ENCODE results near the gene NOTUM.
A peak's percentile ranks its signal among the peaks of the same experiment; 100 is the strongest.
"Not testable (repeated sequence)": the region's sequence is repeated elsewhere in the genome, so short reads cannot be mapped to it uniquely, and the experiment has no call there.

The NOTUM gene

GRCh38 chr17:81986606-81987005 is 25.6 kb upstream of the NOTUM start:
- Histone ChIP-seq H3K36me3 (ENCODE audit: control insufficient read depth in 5 of 5, insufficient read depth in 5 of 5, low read length in 5 of 5) (peaks cover 0 to 58% (median 33%) of the 10 kb centered on the region in 5 donors), H3K27ac (ENCODE audit: low read depth, low read length) (no peak overlapping the region), H3K9me3 (ENCODE audit: control insufficient read depth in 5 of 5, low read length in 5 of 5) (no peaks in the 10 kb centered on the region), H3K4me1 (ENCODE audit: control insufficient read depth in 5 of 5, insufficient read depth in 5 of 5, low read length in 5 of 5) (peaks cover 0 to 13% (median 10%) of the 10 kb centered on the region in 5 donors), H3K27me3 (ENCODE audit: control insufficient read depth in 5 of 5, insufficient read depth in 4 of 5, low read length in 5 of 5) (no peaks in the 10 kb centered on the region), H3K9ac (ENCODE audit: low read length in 5 of 5) (no peak overlapping the region), H3K4me3 (ENCODE audit: low read depth in 1 of 5, low read length in 5 of 5) (no peak overlapping the region)

- H3K4me3 ChIP-seq (ENCODE audit: low read depth in 1 of 5, low read length in 5 of 5), result no peak overlapping the region
- no peak overlapping the region for H3K27ac ChIP-seq (ENCODE audit: low read depth, low read length)
- peaks cover 0 to 8% (median 6%) of the 10 kb centered on the region in 5 donors for H3K4me1 ChIP-seq (ENCODE audit: control insufficient read depth in 5 of 5, insufficient read depth in 5 of 5, low read length in 5 of 5)
- no peaks in the 10 kb centered on the region for H3K27me3 ChIP-seq (ENCODE audit: control insufficient read depth in 5 of 5, insufficient read depth in 4 of 5, low read length in 5 of 5)
- no peaks in the 10 kb centered on the region for H3K9me3 ChIP-seq (ENCODE audit: control insufficient read depth in 5 of 5, low read length in 5 of 5)
- peaks cover 0 to 56% (median 39%) of the 10 kb centered on the region in 5 donors for H3K36me3 ChIP-seq (ENCODE audit: control insufficient read depth in 5 of 5, insufficient read depth in 5 of 5, low read length in 5 of 5)
- H3K9ac ChIP-seq (ENCODE audit: low read length in 5 of 5), result no peak overlapping the region
These were observed 23.9 kb upstream of the NOTUM start for GRCh38 chr17:81984773-81985410.

GRCh38 chr17:81983639-81984373 is 22.8 kb upstream of the NOTUM start:
- peaks cover 0 to 10% (median 8%) of the 10 kb centered on the region in 5 donors for H3K4me1 ChIP-seq (ENCODE audit: control insufficient read depth in 5 of 5, insufficient read depth in 5 of 5, low read length in 5 of 5)
- no peaks in the 10 kb centered on the region for H3K27me3 ChIP-seq (ENCODE audit: control insufficient read depth in 5 of 5, insufficient read depth in 4 of 5, low read length in 5 of 5)
- no peaks in the 10 kb centered on the region for H3K9me3 ChIP-seq (ENCODE audit: control insufficient read depth in 5 of 5, low read length in 5 of 5)
- no peak overlapping the region for H3K4me3 ChIP-seq (ENCODE audit: low read depth in 1 of 5, low read length in 5 of 5)
- H3K27ac ChIP-seq (ENCODE audit: low read depth, low read length), result no peak overlapping the region
- no peak overlapping the region for H3K9ac ChIP-seq (ENCODE audit: low read length in 5 of 5)
- peaks cover 0 to 51% (median 39%) of the 10 kb centered on the region in 5 donors for H3K36me3 ChIP-seq (ENCODE audit: control insufficient read depth in 5 of 5, insufficient read depth in 5 of 5, low read length in 5 of 5)

GRCh38 chr17:81983011-81983638 is 22.1 kb upstream of the NOTUM start:
- Histone ChIP-seq H3K27me3 (ENCODE audit: control insufficient read depth in 5 of 5, insufficient read depth in 4 of 5, low read length in 5 of 5) (no peaks in the 10 kb centered on the region), H3K9me3 (ENCODE audit: control insufficient read depth in 5 of 5, low read length in 5 of 5) (no peaks in the 10 kb centered on the region), H3K36me3 (ENCODE audit: control insufficient read depth in 5 of 5, insufficient read depth in 5 of 5, low read length in 5 of 5) (peaks cover 0 to 47% (median 37%) of the 10 kb centered on the region in 5 donors), H3K27ac (ENCODE audit: low read depth, low read length) (no peak overlapping the region), H3K4me3 (ENCODE audit: low read depth in 1 of 5, low read length in 5 of 5) (no peak overlapping the region), H3K9ac (ENCODE audit: low read length in 5 of 5) (no peak overlapping the region), H3K4me1 (ENCODE audit: control insufficient read depth in 5 of 5, insufficient read depth in 5 of 5, low read length in 5 of 5) (peaks cover 0 to 16% (median 15%) of the 10 kb centered on the region in 5 donors)

- H3K9ac ChIP-seq (ENCODE audit: low read length in 5 of 5); H3K9me3 ChIP-seq (ENCODE audit: control insufficient read depth in 5 of 5, low read length in 5 of 5); H3K4me3 ChIP-seq (ENCODE audit: low read depth in 1 of 5, low read length in 5 of 5); H3K27me3 ChIP-seq (ENCODE audit: control insufficient read depth in 5 of 5, insufficient read depth in 4 of 5, low read length in 5 of 5); H3K27ac ChIP-seq (ENCODE audit: low read depth, low read length): not testable (repeated sequence)
- Histone ChIP-seq H3K4me1 (ENCODE audit: control insufficient read depth in 5 of 5, insufficient read depth in 5 of 5, low read length in 5 of 5) (peaks cover 0 to 26% (median 21%) of the 10 kb centered on the region in 5 donors), H3K36me3 (ENCODE audit: control insufficient read depth in 5 of 5, insufficient read depth in 5 of 5, low read length in 5 of 5) (peaks cover 0 to 39% (median 28%) of the 10 kb centered on the region in 5 donors)
These were observed 20.5 kb upstream of the NOTUM start for GRCh38 chr17:81981511-81981910.

- Histone ChIP-seq H3K27me3 (ENCODE audit: control insufficient read depth in 5 of 5, insufficient read depth in 4 of 5, low read length in 5 of 5) (no peaks in the 10 kb centered on the region), H3K9ac (ENCODE audit: low read length in 5 of 5) (no peak overlapping the region), H3K4me1 (ENCODE audit: control insufficient read depth in 5 of 5, insufficient read depth in 5 of 5, low read length in 5 of 5) (peaks cover 0 to 28% (median 23%) of the 10 kb centered on the region in 5 donors), H3K27ac (ENCODE audit: low read depth, low read length) (no peak overlapping the region), H3K9me3 (ENCODE audit: control insufficient read depth in 5 of 5, low read length in 5 of 5) (no peaks in the 10 kb centered on the region), H3K36me3 (ENCODE audit: control insufficient read depth in 5 of 5, insufficient read depth in 5 of 5, low read length in 5 of 5) (peaks cover 0 to 32% (median 24%) of the 10 kb centered on the region in 5 donors), H3K4me3 (ENCODE audit: low read depth in 1 of 5, low read length in 5 of 5) (no peak overlapping the region)
These were observed 19.8 kb upstream of the NOTUM start for GRCh38 chr17:81980707-81981343.

- peaks cover 0 to 28% (median 23%) of the 10 kb centered on the region in 5 donors for H3K4me1 ChIP-seq (ENCODE audit: control insufficient read depth in 5 of 5, insufficient read depth in 5 of 5, low read length in 5 of 5)
These were observed 19.1 kb upstream of the NOTUM start for GRCh38 chr17:81980122-81980521.

GRCh38 chr17:81978524-81979298 is 17.7 kb upstream of the NOTUM start:
- Histone ChIP-seq H3K4me3 (ENCODE audit: low read depth in 1 of 5, low read length in 5 of 5) (peak overlapping the region in 4 of 5 donors; percentile 27 to 81 (median 62)), H3K36me3 (ENCODE audit: control insufficient read depth in 5 of 5, insufficient read depth in 5 of 5, low read length in 5 of 5) (peaks cover 0 to 15% (median 12%) of the 10 kb centered on the region in 5 donors), H3K4me1 (ENCODE audit: control insufficient read depth in 5 of 5, insufficient read depth in 5 of 5, low read length in 5 of 5) (peaks cover 0 to 28% (median 23%) of the 10 kb centered on the region in 5 donors), H3K27me3 (ENCODE audit: control insufficient read depth in 5 of 5, insufficient read depth in 4 of 5, low read length in 5 of 5) (no peaks in the 10 kb centered on the region), H3K9ac (ENCODE audit: low read length in 5 of 5) (no peak overlapping the region), H3K27ac (ENCODE audit: low read depth, low read length) (no peak overlapping the region), H3K9me3 (ENCODE audit: control insufficient read depth in 5 of 5, low read length in 5 of 5) (no peaks in the 10 kb centered on the region)

More at GRCh38 chr17:81980122-81980521, 19.1 kb upstream of the NOTUM start:
- H3K9ac ChIP-seq (ENCODE audit: low read length in 5 of 5), result no peak overlapping the region
- no peaks in the 10 kb centered on the region for H3K9me3 ChIP-seq (ENCODE audit: control insufficient read depth in 5 of 5, low read length in 5 of 5)
- H3K27me3 ChIP-seq (ENCODE audit: control insufficient read depth in 5 of 5, insufficient read depth in 4 of 5, low read length in 5 of 5), result no peaks in the 10 kb centered on the region
- H3K27ac ChIP-seq (ENCODE audit: low read depth, low read length), result no peak overlapping the region
- peaks cover 0 to 25% (median 17%) of the 10 kb centered on the region in 5 donors for H3K36me3 ChIP-seq (ENCODE audit: control insufficient read depth in 5 of 5, insufficient read depth in 5 of 5, low read length in 5 of 5)
- H3K4me3 ChIP-seq (ENCODE audit: low read depth in 1 of 5, low read length in 5 of 5), result no peak overlapping the region

- H3K27me3 ChIP-seq (ENCODE audit: control insufficient read depth in 5 of 5, insufficient read depth in 4 of 5, low read length in 5 of 5), result peaks cover 0 to 3% (median 0%) of the 10 kb centered on the region in 5 donors
- peaks cover 0 to 14% (median 10%) of the 10 kb centered on the region in 5 donors for H3K36me3 ChIP-seq (ENCODE audit: control insufficient read depth in 5 of 5, insufficient read depth in 5 of 5, low read length in 5 of 5)
- peak within 1 kb of the TSS; percentile 50 for H3K27ac ChIP-seq (ENCODE audit: low read depth, low read length)
- peak within 1 kb of the TSS in 4 of 5 donors; percentile 80 to 82 (median 82) for H3K9ac ChIP-seq (ENCODE audit: low read length in 5 of 5)
- H3K9me3 ChIP-seq (ENCODE audit: control insufficient read depth in 5 of 5, low read length in 5 of 5), result peaks cover 0 to 3% (median 2%) of the 10 kb centered on the region in 5 donors
- peaks cover 0 to 21% (median 16%) of the 10 kb centered on the region in 5 donors for H3K4me1 ChIP-seq (ENCODE audit: control insufficient read depth in 5 of 5, insufficient read depth in 5 of 5, low read length in 5 of 5)
- peak within 1 kb of the TSS; percentile 71 to 81 (median 75) for H3K4me3 ChIP-seq (ENCODE audit: low read depth in 1 of 5, low read length in 5 of 5)
These were observed 16.3 kb upstream of the NOTUM start, which contains the start of gene ASPSCR1 for GRCh38 chr17:81977211-81977808. ASPSCR1 (plus strand) TSS chr17:81977629; CDS start chr17:81977647, 18 bp downstream.

Data from subcutaneous abdominal adipose tissue (tissue), 5 donors.